GM18517 (cell line): ENCODE measurements around the gene HSP90B1.

Experiments used
- ATAC-seq: cut with Tn5 transposase; IDR thresholded peaks from one replicate; pipeline ENCODE4 v1.9.1; 2021; ENCODE audit warnings: mild to moderate bottlenecking, moderate library complexity; ENCODE audit not compliant: unreplicated experiment

HSP90B1 gene

GRCh38 chr12:103969391-103969790 lies 39.2 kb downstream of the HSP90B1 start:
- ATAC-seq: no peak

- ATAC-seq: no peak
Measured at GRCh38 chr12:103973909-103974308, 43.7 kb downstream of the HSP90B1 start.

GRCh38 chr12:103975368-103975767 lies 45.2 kb downstream of the HSP90B1 start:
- ATAC-seq: no peak

GRCh38 chr12:103978384-103978982 lies 48.3 kb downstream of the HSP90B1 start:
- no peak for ATAC-seq

GRCh38 chr12:103986829-103987228 lies 56.6 kb downstream of the HSP90B1 start:
- ATAC-seq: no peak

- ATAC-seq: no peak
Measured at GRCh38 chr12:103994235-103994634, 64.0 kb downstream of the HSP90B1 start.

GRCh38 chr12:103996595-103996994 lies 66.4 kb downstream of the HSP90B1 start:
- ATAC-seq: no peak

- no peak for ATAC-seq
Measured at GRCh38 chr12:103997286-103997900, 67.2 kb downstream of the HSP90B1 start.
